Measurements from ENCODE around the gene TRPM1.

Gene TRPM1

GRCh38 chr15:31101262-31102038, at the start of gene TRPM1:
TRPM1 (minus strand) TSS chr15:31101725; CDS start chr15:31081355, 20,370 bp downstream.
- H3K27ac ChIP-seq: no peak within 1 kb of the TSS
- TF ChIP-seq ZFX (IDR thresholded peaks at IDR 0.05; ENCODE audit: borderline replicate concordance): no peak
- TF ChIP-seq, protein P1, sequence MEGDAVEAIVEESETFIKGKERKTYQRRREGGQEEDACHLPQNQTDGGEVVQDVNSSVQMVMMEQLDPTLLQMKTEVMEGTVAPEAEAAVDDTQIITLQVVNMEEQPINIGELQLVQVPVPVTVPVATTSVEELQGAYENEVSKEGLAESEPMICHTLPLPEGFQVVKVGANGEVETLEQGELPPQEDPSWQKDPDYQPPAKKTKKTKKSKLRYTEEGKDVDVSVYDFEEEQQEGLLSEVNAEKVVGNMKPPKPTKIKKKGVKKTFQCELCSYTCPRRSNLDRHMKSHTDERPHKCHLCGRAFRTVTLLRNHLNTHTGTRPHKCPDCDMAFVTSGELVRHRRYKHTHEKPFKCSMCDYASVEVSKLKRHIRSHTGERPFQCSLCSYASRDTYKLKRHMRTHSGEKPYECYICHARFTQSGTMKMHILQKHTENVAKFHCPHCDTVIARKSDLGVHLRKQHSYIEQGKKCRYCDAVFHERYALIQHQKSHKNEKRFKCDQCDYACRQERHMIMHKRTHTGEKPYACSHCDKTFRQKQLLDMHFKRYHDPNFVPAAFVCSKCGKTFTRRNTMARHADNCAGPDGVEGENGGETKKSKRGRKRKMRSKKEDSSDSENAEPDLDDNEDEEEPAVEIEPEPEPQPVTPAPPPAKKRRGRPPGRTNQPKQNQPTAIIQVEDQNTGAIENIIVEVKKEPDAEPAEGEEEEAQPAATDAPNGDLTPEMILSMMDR (IDR thresholded peaks at IDR 0.05): no peak

- no peak for TF ChIP-seq ZFX (IDR thresholded peaks at IDR 0.05; ENCODE audit: borderline replicate concordance)
- H3K27ac ChIP-seq: no peak overlapping the region
Measured at GRCh38 chr15:31150732-31151231, 49.3 kb upstream of the TRPM1 start.

DNA sequence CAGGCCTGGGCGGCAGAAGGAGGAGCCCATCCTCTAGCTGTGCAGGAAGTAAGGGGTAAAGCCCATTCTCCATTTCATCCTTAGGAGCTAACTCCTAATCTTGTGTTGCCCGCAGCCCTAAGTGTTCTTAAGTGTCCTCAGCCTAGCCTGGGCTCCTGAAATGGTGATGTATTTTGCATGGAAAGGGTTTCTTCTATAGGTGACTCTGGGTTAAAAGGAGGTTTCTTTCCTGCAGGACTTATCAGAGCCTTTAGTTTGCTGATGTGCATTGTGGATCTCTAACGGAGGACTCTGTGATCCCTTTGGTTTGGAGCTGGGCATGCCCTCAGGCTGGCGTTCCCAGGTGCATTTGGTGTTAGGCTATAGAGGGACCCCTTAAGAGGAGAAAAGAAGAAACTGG, 48.5 kb upstream of the TRPM1 start:
- no peak overlapping the region for H3K27ac ChIP-seq
- TF ChIP-seq, protein P1 (IDR thresholded peaks at IDR 0.05): no peak
- TF ChIP-seq ZFX (IDR thresholded peaks at IDR 0.05; ENCODE audit: borderline replicate concordance): no peak

DNA sequence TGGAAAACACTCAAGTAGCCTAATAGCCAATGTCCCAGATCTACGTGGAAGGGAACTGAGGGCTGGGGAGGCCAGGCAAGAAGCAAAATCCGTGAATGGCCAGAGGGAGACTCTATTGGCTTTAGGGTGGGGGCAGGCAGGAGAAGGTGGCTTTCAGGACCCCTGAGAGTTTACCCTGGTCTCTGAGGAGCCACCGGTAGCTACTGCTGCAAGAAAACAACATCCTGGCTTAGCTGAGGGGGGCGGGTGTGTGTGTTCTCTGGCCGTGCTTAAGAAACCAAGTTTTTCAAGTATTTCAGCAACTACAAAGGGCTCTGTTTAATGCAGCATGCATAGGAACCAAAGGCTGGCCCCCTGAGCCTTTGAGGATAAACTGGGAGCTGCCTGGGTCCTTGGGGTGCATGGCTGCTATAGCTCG, 47.6 kb upstream of the TRPM1 start:
- no peak overlapping the region for H3K27ac ChIP-seq
- TF ChIP-seq ZFX (IDR thresholded peaks at IDR 0.05; ENCODE audit: borderline replicate concordance): no peak
- TF ChIP-seq, protein P1 (IDR thresholded peaks at IDR 0.05): no peak

DNA sequence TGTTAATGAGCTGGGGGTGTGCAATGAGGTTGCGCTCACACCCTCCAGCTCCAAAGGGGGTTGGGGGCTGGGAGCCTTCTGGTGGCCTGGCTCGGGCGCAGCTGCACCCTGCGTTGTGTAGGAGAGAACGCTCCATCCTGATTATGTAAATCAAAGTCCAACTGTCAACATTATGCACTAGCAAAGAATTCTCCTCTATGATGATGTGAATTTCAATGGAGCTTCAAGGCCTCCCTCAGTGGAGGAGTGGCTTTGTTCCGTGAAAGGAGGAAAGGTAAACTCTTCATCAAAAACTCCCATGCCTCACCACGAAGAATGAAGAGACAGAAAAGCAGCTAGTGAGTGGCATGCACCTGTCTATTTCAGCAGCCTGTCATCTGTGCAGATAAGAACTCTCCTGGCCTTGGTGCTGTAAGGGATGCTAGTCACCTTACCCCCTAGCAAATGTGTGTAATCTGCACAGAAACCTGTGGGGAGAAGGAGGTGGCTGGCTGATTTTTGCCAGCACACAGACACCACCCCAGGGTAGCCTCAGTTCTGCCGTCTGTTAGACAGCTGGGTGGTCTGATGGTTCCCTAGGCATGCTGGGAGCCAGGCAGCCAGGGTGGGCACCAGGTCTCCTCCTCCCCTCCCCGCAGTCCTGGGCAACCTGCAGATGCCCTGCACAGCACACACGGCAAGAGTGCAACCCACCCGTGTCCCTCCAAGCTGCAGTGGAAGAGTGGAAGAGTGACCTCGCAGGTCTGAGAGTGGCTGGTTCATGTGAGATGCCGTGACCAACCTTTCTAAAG, 47.0 kb upstream of the TRPM1 start:
- no peak overlapping the region for H3K27ac ChIP-seq
- TF ChIP-seq ZFX (IDR thresholded peaks at IDR 0.05; ENCODE audit: borderline replicate concordance): no peak
- TF ChIP-seq, protein P1 (IDR thresholded peaks at IDR 0.05): no peak

- no peak overlapping the region for H3K27ac ChIP-seq
- TF ChIP-seq ZFX (IDR thresholded peaks at IDR 0.05; ENCODE audit: borderline replicate concordance): no peak
- TF ChIP-seq, protein P1 (IDR thresholded peaks at IDR 0.05): no peak
Measured at GRCh38 chr15:31147944-31148296, 46.4 kb upstream of the TRPM1 start.

GRCh38 chr15:31147456-31147855, 45.9 kb upstream of the TRPM1 start:
- H3K27ac ChIP-seq: no peak overlapping the region
- TF ChIP-seq, protein P1 (IDR thresholded peaks at IDR 0.05): no peak
- no peak for TF ChIP-seq ZFX (IDR thresholded peaks at IDR 0.05; ENCODE audit: borderline replicate concordance)
